GM21717 (cell line): ENCODE results near the gene CCDC194.

Experiments used
- ATAC-seq: cut with Tn5 transposase; IDR thresholded peaks from one replicate; pipeline ENCODE4 v1.9.1; 2021; ENCODE audit warnings: mild to moderate bottlenecking, moderate library complexity; ENCODE audit not compliant: unreplicated experiment

The CCDC194 gene, protein sequence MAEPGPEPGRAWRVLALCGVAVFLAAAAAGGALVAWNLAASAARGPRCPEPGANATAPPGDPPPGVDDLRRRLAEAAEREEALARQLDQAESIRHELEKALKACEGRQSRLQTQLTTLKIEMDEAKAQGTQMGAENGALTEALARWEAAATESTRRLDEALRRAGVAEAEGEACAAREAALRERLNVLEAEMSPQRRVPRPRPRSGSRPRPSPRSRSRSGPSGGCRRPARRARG

DNA sequence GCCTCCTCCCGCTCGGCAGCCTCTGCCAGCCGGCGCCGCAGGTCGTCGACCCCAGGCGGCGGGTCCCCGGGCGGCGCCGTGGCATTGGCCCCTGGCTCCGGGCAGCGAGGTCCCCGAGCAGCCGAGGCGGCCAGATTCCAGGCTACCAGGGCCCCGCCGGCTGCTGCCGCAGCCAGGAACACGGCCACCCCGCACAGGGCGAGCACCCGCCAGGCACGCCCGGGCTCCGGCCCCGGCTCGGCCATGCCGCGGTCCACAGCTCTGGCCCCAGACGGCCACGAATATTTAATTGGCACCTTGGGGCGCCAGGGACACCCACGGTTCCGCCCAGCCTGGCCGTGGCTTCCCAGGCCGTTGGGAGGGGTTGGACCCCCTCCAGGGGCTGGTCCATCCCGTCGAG, at the start of gene CCDC194:
CCDC194 (minus strand) TSS at position 283 of the 400 bp plus-strand sequence; CDS start at position 245, 38 bp downstream.
- no peak for ATAC-seq

DNA sequence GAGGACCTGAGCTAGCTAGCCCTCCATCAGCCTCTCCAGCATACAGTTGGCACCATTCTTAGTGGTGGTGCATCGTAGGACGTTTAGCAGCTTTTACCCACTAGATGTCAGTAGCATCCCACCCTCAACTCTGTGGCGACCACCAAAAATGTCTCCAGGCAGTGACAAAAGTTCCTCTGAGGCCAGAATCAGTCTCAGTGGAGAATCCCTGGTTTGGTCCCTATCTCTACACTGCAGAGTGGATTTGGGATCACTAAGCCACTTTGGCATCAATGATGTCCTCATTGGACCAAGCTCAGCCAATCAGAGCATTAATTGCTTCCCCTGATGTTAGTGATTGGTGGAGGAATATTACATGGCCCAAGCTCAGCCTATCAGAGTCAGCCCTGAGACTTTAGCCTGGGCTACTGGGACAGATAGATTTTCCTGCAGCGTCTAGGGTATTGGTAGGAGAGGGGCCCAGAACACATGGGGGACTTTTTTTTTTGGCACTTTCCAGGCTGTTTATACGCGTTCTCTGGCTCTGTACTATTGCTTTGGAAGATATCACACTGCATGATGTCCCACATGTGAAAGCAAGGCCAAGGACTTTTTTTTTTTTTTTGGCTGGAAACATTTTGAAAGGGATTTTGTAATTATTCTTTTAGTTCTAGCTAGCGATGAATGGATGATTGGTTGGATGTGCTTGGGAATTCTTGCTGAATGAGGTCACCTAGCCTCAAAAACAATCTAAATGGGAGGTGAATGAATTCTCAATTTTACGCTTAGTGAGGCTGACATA, 47.4 kb upstream of the CCDC194 start:
- no peak for ATAC-seq

DNA sequence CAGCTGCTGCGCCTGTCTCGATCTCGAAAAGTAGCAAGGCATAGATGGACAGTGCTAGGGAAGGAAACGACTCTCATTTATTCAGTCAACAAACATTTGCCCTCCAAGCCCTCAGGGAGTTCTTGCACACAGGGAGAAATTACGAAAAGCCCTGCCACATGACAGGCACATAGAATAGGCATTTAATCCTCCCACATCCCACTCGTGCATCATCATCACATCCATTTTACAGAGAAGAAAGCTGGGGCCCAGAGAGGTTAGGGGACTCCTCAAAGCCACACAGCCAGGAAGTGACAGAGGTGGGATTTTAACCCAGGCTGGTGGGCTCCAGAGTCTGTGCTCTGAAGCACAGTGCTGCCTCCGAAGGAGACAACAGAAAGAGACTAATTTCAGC, 42.9 kb upstream of the CCDC194 start:
- ATAC-seq: no peak

DNA sequence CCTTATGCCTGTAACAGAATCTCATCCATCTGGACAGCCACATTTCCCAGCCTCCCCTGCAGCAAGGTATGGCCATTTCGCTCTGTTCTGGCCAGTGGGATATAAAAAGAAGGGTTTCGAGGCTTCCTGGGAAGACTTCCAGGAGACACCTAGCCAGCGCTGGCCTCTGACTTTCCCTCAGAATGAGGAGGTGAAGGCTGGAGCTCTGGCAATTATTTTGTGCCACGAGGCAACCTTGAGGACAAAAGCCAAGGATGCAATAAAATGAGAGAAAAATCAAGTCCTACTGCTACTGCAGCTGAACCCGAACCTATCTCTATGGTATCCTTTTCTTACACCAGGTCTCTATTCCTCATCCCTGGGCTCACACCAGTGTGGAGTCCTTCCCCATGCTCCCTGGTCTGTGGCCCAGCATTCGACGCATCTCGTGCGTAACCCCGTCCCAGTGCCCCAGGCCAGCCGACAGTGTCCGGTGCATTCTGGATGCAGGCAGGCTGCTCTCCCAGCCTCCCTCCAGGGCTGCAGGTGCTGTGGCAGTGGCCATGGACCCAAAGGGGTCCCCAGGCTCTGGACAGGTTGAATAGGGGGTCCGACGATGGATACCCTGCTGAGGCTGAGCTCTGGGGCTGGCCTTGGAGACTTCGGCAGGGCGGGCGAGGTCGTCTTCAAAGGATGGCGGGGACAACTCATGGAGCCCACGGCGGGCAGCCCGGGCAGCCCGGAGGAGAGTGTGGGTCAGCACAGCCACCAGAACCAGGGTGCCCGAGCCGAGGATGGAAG, 42.3 kb upstream of the CCDC194 start:
- ATAC-seq: no peak

DNA sequence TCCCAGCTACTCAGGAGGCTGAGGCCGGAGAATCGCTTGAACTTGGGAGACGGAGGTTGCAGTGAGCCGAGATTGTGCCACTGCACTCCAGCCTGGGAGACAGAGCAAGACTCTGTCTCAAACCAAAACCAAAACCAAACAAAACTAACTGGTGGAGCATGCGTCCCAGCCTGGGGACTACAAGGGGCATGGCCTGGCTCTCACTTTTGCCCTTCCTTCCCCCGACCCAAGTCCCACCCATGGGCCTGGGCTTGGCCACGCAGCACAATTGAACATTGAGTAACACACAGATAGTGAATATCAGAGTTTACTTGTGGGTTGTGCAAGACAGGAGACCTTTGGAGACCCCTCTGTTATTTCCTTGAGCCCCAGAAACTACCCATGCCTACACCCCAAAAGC, 41.2 kb upstream of the CCDC194 start:
- ATAC-seq: no peak

DNA sequence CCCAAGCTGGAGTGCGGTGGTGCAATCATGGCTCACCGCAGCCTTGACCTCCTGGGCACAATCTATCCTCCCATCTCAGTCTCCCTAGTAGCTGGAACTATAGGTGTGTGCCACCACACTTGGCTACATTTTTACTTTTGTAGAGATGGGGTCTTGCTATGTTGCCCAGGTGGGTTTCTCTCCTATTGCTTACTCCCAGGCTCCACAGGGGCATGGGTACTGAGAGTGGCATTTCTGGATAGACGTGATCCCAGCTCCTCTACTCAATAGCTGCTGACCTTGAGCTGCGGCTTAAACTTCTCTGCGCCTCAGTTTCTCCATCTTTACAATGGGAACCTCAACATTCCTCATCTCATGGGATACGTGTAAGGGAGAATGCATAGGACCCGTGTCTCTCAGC, 37.4 kb upstream of the CCDC194 start:
- no peak for ATAC-seq

DNA sequence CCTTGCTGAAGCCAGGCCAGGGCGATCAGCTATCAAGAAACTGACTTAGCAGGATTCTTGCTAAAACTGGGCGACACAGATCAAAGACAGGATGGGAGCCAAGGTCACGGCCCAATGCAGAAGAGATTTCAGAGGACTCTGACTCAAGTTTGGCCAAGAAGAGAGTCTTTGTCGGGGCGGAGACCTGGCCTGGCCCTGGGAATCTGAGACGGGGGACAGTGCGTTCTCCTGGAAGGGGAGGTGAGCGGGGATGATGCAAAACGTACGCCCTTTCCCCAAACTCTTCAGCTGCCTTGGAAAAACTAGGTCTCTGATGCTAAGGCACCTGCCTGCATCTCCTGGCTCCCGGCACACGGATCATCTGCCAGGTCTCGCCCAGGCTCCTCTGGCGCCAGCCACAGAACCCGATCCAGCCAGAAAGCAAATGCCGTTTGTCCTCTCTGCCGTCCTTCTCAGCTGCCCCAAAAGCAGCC, 35.7 kb upstream of the CCDC194 start:
- no peak for ATAC-seq

DNA sequence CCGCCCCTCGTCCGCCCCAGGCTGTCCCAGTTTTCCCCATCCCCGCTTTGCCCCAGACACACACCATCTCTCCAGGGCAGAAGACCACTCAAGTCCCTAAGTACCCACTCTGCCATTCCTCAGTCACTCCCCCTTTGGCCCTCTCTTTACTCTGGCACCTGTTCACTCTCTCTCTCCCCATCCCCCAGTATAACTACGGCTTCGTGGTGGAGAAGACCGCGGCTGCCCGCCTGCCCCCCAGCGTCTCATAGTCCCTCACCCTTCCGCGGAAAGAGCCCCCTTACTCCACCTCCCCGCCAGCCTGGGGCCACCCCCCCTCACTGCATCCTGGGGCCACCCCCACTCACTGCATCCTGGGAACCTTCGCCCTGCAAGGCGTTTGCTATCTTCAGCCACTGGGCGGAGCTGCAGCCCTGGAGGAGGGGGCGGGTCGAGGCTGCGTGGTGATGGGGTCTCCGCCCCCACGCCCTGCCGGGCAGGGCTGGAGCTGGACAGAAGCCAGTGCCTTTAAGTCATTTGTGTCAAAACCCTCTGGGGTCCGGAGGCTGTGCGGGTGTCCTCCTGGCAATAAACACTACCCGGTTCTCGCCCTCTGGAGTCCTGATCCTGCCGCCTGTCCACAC, 30.9 kb upstream of the CCDC194 start:
- ATAC-seq: no peak

DNA sequence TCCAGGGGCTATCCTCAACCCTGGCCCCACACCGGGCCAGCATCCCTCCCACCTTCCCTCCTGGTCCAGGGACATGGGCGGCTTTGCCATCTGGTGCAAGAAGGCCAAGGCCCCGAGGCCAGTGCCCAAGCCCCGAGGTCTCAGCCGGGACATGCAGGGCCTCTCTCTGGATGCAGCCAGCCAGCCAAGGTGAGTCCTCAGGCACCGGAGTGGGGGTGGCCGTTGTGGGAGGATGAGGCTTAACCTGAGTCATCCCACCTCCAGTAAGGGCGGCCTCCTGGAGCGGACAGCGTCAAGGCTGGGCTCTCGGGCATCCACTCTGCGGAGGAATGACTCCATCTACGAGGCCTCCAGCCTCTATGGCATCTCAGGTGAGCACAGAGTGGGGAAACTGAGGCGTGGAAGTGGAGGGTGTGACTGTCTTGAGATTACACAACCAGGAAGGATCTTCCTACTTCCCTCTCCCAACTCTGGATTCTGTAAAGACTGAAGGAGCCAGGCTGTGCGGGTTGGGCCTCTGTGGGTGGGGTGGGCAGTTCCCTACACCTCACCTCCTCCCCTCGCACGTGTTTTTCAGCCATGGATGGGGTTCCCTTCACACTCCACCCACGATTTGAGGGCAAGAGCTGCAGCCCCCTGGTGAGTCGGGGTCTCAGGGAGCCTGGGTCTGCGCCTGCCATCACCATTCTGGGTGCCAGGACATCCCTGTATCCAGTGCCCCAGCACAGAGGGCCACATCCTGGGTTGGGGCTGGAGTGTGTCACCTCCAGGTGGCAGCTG, 29.6 kb upstream of the CCDC194 start:
- ATAC-seq: no peak

DNA sequence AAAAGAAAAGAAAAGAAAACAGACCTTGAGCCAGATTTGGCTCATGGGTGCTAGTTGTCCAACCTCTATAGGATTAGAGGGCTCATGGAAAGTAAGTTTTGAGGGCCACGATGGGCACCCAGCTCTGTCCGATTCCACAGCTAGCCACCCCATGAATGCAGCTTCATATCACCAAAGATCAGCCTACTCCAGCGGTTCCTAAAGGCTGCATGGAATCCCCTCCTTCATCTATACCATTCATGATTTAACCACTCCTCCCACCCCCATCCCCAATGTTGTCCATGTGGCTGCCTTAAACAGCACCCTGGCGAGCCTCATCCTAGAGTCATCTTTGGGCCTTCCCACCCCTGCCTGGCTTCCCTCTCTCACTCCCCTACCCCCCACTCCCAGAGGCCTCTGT, 27.9 kb upstream of the CCDC194 start:
- ATAC-seq: no peak

DNA sequence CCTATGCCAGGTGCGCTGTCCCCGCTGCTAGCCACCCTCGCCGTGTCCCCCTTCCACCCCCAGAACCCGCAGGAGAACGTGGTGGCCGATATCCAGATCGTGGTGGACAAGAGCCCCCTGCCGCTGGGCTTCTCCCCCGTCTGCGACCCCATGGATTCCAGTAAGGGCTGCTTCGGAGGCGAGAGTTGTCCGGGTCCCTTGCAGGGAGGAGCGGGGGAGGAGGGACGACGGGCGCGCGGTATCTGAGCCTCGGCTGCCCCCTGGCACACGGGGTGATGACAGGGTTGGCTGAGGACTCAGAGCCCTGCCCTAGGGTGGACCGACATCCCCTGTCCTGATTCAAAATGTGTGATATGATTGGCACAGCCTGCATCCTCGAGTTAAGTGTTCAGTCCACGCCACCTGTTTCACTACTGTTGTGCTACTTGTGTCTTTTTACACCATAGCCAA, 26.5 kb upstream of the CCDC194 start:
- no peak for ATAC-seq

DNA sequence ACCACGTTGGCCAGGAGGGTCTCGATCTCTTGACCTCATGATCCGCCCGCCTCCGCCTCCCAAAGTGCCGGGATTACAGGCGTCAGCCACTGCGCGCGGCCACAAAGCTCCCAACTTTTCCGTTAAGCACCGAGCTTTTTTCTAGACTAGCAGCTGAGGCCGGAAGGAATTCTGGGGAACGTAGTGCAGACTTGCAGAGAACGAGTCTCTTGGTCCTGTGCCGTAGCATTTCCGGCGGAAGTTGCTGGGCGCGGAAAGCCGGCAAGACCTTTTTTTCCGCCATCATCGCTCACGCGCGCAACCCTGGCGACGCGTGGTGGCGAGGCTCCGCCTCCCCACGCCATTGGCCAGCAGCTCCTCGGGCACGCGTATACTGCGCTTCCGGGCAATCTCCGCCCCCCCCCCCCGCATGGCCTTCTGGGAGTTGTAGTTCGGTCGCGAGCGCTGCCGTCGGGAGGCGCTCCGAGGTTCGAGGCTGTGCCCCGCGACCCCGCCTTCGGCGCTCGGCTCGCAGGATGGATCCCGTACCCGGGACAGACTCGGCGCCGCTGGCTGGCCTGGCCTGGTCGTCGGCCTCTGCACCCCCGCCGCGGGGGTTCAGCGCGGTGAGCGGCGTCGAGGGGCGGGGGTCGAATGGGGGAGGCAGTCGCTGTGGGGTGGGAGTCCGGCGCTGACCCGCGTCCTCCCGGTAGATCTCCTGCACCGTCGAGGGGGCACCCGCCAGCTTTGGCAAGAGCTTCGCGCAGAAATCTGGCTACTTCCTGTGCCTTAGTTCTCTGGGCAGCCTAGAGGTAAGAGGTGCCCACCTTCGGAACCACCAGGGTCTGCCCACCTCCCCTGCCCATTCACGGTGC, 25.9 kb upstream of the CCDC194 start, which contains the start of gene MVB12A:
MVB12A (plus strand) TSS at position 427 of the 854 bp plus-strand sequence; CDS start at position 516, 89 bp downstream.
- peak; percentile 71 for ATAC-seq

DNA sequence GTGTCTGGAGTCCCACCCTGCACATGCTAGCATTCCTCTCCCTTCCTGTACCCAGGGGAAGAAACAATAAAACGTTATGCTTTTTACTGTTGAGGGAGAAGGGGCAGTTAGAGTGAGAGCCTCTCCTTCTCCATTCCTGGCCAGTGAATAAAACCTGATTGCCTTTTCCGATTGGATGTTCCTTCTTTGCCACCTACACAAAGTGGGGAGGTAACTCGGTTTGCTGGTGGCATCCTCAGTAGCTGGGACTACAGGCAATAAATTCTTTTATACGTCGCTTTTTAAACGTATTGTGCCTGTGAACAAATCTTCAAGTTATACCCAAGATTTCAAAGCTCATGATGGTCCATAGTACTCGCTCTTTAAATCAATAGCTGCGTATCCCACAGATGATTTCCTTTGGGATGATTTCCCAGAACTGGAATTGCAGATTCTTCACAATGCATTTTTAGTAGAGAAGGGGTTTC, 25.2 kb upstream of the CCDC194 start:
- no peak for ATAC-seq

DNA sequence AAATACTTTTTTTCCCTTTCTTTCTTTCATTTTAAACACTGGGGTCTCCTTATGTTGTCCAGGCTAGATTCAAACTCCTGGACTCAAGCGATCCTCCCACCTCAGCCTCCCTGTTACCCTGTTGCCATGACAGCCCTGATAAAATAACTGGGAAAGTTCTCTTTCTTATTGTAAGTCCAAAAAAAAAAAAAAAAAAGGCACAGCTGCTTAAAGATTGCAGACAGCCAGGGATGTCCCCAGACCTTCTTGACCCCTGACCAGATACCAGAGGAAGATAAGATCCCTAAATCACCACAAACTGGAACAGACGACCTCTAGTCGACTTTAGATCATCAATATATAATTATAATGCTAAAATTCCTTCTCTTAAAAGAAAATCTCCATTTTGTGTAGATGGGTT, 24.7 kb upstream of the CCDC194 start:
- no peak for ATAC-seq

DNA sequence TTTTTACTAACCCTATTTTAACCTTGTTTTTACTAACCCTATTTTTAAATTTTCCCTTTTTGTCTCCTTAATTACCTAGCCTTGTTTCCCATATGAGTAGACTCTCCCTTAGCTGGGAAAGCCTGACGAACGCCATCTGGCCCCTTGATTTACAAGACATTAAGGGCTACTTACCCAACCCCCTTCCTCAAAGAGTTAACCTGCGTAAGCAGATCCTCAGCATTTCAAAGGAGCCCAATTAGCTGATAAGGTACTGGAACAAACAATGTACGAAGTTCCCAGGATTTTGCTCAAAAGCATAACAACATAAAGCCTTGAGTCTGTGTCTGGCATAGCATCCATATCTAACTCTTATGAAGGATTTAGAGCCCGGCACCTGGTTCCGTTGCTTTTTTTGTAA, 21.1 kb upstream of the CCDC194 start:
- ATAC-seq: no peak

DNA sequence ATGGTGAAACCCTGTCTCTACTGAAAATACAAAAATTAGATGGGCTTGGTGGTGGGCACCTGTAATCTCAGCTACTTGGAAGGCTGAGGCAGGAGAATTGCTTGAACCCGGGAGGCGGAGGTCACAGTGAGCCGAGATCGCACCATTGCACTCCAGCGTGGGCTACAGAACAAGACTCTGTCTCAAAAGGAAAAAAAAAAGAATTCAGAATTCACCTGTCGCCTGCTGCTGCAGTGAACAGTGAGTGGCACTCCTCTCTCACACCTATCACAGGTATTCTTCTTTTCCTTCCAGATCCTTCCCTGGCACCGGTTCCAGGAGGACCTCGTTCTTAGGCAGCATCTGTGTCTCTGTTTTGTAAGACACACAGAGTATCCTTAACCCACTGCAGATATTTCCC, 20.1 kb upstream of the CCDC194 start:
- no peak for ATAC-seq

DNA sequence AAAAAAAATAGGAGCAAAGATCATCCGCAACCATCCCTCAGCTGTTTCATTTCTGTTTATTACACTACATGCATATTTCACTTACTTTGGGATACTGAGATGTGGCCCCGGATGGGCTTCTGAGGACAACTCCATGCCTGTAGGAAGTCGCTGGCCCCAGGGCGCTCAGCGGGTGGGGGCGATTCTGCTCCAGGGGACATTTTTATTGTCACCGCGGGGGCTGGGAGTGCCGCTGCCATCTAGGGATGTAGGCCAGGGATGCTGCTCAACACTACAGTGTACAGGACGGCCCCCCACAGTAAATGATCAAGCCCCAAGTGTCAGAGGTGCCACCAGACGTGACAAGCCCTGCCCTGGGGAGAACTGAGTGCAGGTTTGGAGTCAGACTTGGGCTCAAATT, 17.8 kb upstream of the CCDC194 start:
- no peak for ATAC-seq

DNA sequence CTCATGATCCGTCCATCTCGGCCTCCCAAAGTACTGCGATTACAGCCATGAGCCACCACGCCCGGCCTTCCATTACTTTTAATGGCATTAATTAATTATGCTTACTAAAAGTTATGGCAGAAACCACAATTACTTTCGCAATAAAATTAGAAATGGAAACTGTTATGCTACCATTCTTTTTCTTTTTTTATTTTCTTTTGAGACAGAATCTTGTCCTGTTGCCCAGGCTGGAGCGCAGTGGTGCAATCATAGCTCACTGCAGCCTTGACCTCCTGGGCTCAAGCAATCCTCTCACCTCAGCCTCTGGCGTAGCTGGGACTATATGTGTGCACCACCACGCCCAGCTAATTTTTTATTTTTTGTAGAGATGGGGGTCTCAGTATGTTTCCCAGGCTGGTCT, 16.0 kb upstream of the CCDC194 start:
- ATAC-seq: no peak

DNA sequence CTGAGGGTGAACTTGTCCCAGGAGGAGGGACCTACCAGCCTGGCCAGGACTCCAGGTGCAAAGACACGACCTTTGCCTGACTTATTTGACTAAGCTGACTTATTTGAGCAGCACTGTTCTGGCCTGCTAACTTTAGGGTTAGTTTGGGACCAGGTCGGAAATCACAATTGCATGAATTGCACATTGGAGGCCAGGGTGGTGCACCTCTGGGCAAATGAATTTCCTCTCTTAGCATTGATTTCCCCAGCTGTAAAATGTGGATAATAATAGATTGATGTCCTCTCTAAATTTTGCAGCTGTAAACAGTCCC, 12.8 kb upstream of the CCDC194 start:
- ATAC-seq: no peak
